CD4-positive, alpha-beta T cell treated with Interleukin-6 at 100 ng/mL for 8 hours (primary cell): Measurements from ENCODE around the gene GM2A.
"Not testable (repeated sequence)": the region's sequence is repeated elsewhere in the genome, so short reads cannot be mapped to it uniquely, and the experiment has no call there.

ENCODE experiments used
- DNase-seq: peaks from one replicate; pipeline ENCODE4 v3.0.0-alpha.2; 2020; ENCODE audit warnings: mixed read lengths, low spot score

GM2A gene

DNA sequence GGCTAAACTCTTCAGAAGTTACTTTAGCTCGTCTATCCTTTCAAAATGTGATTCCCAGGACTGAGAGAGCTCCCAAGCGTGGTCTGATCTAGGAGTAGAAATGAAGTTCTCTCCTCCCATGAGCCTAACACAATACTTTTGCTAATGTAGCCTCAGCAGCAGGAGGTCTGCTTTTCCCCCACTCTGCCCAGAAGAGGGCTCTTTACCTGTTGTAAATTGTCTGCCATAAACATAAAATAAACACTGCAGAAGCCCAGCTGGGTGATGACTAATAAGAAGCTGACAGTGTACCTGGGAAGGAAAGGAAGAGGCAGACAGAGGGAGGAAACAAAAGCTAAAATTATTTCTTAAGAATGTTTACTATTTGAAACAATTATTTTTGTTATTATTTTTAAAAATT, 35.2 kb downstream of the GM2A start:
- no peak for DNase-seq

DNA sequence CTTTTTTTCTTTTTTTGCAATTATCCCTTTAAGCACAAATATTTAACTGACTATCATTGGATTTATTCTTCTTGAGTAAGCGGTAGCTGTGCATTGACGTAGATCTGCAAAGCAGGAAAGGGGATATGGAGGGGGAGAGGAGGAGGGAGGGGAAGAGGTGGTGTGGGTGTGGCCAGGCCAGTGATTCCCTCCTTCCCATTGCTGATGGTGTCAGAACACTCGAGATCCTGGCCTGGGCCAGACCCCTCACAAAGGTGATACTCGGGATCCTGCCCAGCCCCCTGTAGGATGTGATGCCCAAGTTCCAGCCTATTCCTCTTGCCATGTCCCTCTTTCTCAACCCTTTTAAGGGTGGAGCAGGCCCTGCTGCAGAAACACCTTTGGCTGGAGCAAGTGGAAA, 40.6 kb downstream of the GM2A start:
- no peak for DNase-seq

DNA sequence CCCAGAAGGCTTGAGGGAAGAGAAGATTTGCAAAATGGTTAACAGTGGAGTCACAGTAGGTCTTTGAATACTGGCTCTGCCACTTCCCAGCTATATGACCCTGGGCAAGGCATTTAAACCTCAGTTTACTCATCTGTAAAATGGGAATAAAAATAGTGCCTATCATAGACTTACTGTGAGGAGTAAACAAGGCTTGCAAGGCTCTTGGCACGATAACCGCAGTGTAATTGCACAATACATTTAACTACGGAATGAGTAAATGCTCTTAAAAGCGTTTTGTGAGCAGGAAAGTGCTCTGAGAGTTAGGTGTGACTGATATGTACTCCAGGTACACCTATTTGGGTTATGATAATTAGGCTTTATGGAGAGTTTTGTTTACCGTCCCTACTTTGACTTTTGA, 42.2 kb downstream of the GM2A start:
- DNase-seq: no peak

DNA sequence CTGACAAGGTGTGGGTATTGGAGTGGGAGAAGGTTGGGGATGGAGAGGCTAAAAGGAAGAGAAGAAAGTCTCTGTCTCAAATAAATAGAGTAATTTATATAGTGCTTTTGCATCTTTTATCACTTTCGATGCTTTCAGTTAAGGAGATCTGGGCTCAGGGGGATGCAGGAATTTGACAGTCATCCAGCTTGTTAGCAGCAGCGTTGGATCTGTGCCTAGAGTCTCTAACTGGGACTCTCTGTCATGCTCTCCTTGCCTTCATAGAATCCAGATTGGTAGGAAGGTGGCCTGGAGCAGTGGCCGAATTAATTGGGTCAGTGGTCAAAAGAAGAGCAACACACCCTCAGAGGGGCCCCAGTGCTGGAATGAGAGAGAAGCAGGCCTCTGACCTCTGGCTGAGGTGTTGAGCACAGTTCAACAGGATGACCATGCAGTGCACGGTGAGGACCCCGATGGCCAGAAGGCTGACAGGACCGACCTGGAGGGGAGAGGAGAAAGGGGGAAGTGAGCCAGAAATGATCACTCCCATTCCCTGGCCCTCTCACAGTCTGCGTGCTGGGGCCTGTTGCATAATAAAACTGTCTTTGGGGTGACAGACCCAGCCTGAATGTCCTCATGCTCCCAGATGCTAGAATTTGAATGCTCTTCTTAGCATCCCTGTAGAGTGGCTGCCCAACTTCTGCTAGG, 42.9 kb downstream of the GM2A start:
- no peak for DNase-seq

DNA sequence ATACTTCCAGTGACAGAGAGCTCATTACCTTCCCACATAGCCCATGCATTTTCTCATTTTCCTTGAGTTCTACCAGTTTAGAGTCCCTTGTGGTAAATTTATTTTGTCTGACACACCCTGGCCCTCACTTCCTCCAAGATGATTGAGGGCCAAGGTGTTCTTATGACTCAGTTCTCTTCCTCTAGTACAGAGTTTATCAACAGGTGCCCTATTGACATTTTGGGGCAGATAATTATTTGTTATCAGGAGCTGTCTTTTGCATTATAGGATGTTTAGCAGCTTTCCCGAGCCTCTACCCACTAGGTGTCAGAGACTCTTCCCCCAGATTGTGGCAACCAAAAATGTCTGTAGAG, 43.5 kb downstream of the GM2A start:
- no peak for DNase-seq

DNA sequence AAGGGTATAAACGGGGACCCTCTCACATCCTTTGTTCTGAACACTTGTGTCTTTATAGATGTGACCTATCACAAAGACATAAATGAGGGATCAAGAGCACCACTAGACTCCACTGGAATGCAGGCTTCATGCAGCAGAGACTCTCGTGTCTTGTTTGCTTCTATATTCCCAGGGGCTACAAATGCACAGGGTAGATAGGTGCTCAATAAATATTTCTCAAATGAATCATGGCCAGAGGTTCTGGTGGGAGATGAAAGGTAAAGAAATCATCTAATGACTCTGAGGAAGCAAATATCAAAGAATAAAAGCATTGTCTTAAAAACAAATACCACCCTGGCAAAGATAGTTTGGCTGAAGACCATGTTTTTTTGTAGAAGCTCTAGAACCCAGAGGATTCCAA, 44.0 kb downstream of the GM2A start:
- DNase-seq: no peak

DNA sequence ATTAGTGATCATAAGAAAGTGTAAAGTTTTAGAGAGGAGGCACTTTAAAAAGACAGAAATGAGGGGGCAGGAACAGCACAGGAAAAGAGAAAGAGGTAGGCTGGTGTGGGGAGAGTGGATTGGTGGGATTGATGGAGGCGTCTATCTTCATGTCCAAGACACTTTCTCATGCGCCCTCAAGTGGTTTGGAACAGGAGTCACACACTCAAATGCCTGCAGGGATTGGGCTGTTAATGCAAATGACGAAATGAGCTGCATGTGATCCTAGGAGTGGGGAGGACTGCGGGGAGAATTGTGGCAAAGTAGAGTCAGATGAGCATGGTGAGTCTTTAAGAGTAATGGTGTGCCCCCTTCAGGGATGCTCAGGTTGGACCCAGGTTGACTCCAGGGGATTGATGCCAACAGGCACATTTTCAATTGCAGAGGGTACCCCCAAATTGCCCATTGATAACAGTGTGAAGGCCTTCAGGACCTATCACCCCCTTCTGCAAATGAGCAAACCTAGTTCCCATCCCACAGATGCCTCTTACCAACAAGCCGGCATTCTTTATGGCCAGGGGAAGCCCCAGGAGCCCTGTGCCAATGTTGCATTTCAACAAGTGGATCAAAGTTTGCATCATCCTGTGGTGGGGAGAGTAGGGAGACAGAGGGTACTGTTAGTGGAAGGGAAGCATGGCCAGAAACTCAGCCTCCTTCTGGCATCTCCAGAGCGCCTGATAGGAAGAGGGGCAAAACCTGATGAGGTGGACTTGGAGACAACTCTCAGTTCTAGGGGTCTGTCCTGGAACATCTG, 45.3 kb downstream of the GM2A start:
- peak; percentile 13 for DNase-seq

DNA sequence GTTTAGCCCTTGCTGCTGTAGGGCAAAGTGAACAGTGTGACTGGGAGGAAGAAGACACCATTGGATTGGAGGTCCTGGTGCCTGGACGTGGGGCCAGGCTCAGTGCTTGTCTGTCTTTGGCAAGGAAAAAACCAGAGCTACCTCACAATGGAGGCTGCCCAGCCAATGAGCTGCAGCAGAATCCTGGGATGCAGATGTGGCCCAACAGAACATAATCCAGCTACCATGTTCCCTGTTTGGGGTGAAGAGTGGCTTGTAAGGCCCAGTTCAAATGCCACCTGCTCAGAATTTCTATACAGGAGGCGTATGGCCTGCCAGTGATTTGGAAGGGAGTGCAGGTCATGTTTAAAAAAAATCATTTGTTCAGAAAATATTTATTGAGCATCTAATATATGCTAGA, 50.7 kb downstream of the GM2A start, which contains the start of gene SLC36A3:
Gene SLC36A3, minus strand, starts transcription at position 101 of the 400 bp plus-strand sequence. CDS start 412 bp downstream, outside the sequence.
- no peak for DNase-seq

DNA sequence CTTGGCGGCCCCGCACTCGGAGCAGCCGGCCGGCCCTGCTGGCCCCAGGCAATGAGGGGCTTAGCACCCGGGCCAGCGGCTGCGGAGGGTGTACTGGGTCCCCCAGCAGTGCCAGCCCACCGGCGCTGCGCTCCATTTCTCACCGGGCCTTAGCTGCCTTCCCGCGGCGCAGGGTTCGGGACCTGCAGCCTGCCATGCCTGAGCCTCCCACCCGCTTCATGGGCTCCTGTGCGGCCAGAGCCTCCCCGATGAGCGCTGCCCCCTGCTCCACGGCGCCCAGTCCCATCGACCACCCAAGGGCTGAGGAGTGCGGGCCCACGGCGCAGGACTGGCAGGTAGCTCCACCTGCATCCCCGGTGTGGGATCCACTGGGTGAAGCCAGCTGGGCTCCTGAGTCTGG, 56.3 kb downstream of the GM2A start:
- DNase-seq: not testable (repeated sequence)

DNA sequence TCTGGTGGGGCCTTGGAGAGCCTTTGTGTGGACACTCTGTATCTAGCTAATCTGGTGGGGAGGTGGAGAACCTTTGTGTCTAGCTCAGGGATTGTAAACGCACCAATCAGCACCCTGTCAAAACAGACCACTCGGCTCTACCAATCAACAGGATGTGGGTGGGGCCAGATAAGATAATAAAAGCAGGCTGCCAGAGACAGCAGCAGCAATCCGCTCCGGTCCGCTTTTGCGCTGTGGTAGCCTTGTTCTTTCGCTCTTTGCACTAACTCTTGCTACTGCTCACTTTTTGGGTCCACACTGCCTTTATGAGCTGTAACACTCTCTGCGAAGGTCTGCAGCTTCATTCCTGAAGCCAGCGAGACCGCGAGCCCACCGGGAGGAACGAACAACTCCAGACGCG, 56.8 kb downstream of the GM2A start:
- not testable (repeated sequence) for DNase-seq

DNA sequence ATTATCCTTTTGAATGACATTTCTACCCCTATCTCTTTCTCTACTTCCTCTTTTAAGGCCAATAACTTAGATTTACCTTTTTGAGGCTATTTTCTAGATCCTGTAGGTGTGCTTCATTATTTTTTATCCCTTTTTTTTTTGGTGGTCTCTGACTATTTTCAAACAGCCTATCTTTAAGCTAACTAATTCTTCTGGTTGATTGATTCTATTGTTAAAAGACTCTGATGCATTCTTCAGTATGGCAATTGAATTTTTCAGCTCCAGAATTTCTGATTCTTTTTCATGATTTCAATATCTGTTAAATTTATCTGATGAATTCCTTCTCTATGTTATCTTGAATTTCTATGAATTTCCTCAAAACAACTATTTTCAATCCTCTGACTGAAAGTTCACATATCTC, 57.9 kb downstream of the GM2A start:
- no peak for DNase-seq

DNA sequence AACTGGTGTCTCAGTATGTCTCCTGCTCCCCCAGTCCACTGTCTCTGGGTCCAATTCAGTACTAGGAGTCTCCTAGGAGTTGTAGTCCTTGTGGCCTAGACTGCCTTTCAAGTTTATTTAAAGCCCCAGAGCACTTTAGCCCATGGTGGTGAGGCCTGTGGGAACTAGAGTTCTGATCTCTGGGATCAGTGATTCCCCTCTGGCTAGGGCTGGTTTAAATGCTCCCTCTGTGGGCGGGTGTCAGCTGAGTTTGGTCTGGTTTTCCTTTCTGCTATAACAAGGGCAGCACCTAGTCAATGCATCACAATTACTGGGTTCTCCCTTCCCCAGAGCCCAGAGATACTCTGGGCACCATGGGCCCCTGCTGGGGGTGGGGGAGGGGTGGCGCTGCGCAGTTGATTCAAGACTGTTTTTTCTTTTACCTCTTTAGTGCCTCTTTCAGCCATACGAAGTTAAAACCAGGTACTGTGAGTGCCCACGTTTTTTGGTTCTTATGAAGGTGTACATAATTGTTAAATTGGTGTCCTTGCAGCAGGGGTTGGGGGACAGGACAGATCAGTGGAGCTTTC, 59.9 kb downstream of the GM2A start:
- DNase-seq: no peak

DNA sequence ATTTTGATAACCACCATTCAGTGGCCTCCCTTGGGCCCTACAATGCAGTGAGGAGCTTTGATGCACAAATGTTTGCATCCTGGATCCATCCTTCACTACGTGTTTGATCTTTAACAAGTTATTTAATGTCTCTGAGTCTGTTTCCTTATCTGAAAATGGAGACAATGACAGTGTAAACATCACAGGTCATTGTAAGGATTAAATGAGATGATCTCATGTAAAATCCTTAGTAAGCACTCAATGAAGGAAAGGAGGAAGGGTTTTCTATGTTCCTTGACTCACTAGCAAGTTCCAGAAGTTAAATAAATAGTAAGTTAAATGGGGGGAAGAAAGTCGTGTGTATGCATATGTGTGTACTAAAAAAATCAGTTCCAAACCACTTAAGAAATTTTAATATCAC, 60.4 kb downstream of the GM2A start:
- no peak for DNase-seq

DNA sequence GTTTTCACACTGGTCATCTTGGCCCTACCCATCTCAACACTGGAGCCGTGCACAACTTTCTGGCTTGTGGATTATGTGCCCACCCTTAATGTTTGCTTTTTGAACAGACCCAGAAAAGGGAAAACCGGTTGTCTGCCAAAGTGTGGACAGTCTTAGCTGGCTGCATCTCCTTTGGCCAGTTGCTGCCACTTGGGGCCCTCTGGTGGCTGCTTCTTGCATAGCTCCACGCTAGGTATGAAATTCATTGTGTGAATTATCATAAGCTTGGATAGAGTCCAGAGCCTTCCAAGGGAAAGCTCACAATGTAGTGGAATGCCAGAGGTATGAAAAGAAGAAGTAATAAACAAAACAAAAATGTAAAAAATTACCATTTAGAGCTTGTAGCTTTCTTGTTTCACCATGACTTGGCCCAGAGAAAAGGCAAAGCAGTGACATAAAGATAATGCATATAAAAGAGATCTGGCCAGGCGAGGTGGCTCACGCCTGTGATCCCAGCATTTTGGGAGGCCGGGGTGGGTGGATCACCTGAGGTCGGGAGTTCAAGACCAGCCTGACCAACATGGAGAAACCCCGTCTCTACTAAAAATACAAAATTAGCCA, 63.1 kb downstream of the GM2A start:
- no peak for DNase-seq

DNA sequence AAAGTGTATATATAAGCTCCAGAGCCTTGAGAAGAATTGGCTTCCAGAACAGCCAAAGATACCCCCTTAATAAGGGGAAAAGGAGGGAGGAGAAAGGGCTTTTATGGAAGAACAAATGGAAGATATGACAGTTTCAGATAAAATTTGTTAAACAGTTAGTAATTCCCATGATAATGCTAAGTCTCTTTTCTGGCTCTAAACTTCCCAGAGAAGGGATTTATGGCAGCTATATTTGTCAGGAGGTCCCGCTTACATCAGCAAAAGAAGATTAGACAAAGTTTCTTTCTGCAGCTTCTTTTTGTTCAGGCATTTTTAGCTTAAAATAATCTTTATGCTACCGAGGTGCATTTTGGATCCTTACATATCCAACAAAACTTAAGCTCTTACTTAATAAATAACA, 64.9 kb downstream of the GM2A start:
- no peak for DNase-seq

DNA sequence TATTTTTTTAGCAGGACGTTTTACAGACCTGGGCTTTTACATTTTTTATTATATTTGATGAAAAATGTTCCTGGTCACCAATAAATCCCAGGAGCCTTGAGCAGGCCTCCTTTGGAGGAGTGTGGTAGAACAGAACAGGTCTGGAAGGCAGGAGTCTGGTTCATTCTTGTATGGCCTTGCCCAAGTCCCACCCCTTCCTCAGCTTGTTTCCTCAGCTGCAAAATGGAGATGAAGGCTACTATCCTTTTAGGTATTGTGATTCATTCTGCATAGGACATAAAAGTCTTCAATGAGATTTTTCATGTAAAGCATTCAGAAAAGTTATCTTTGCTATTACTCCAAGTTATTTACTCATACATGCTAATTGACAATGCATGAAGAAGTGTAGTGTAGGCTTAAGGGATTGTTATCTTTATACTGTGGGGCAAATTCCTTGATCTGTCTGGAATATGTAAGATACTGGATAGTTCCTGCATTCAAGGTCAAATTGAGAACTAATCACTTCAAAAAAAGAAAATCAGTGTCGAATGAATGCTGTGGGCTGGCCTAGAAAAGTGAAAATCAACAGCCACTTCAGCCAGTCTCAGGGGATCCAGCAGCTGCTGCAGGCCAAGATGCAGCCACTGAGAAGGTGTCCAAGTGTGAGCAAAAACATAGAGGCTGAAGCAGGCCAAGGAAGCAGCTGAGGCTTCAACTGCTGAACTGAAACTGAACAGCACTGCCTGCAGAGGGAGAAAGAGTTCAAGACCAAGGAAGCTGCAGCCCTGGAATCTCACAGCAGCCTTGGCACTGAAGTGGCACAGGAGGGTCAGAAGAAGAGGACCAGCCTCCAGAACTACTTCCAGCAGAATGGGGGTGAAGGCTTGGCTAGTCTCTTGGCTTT, 66.1 kb downstream of the GM2A start:
- DNase-seq: no peak
